ENCODE measurements around the gene BRSK1. TPM values are rescaled to one million over a fixed set of nuclear protein-coding genes. Genes with fewer than 3 reads are reported as not detected.

BRSK1 gene
- total RNA-seq, 2 donors from 2014 or later: 11.9 to 15.7 TPM

DNA sequence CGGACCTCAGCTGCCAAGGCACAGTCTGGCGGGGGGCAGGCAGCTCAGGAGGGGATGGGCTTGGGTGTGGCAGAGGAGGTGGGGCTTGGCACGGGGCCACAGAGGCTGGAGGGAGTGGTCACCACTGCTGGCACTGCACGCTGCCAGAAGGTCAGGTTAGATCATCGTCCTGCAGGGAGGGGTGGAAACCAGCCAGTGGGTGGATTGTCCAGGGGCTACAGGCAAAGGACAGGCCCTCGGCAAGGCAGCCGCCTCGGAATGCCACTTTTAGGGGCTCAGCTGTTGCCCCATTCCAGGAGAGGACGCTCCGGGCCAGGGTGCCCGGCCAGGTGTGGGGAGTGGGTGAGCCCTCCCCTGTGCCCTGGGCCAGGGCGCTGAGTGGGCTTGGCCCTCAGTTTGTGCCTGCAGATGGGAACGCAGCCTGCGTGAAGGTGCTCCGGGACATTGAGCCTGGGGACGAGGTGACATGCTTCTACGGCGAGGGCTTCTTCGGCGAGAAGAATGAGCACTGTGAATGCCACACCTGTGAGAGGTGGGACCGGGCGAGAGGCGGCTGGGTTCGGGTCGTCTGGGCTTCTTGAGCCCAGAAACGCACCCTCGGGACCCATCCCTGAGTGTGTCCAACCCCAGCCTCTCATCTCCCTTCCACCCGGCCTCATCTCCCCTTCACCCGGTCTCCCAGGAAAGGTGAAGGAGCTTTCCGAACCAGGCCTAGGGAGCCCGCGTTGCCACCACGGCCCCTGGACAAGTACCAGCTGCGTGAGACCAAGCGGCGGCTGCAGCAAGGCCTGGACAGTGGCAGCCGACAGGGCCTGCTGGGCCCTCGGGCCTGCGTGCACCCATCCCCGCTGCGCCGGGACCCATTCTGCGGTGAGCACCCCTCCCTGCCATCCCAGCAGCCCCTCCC lies 62.3 kb downstream of the BRSK1 start:
- no peak overlapping the region for H3K4me3 Mint-ChIP-seq
- H3K4me1 Mint-ChIP-seq (ENCODE audit: low read depth in 2 of 2): peaks cover 4 to 7% of the 10 kb centered on the region in 2 donors
- no peaks in the 10 kb centered on the region for H3K9me3 Mint-ChIP-seq
- H3K27me3 Mint-ChIP-seq: peaks cover under 1 to 2% of the 10 kb centered on the region in 2 donors
- ATAC-seq (no peak), DNase-seq (ENCODE audit: low spot score) (no peak)
- H3K27ac Mint-ChIP-seq: no peak overlapping the region
- H3K36me3 Mint-ChIP-seq: no peaks in the 10 kb centered on the region

DNA sequence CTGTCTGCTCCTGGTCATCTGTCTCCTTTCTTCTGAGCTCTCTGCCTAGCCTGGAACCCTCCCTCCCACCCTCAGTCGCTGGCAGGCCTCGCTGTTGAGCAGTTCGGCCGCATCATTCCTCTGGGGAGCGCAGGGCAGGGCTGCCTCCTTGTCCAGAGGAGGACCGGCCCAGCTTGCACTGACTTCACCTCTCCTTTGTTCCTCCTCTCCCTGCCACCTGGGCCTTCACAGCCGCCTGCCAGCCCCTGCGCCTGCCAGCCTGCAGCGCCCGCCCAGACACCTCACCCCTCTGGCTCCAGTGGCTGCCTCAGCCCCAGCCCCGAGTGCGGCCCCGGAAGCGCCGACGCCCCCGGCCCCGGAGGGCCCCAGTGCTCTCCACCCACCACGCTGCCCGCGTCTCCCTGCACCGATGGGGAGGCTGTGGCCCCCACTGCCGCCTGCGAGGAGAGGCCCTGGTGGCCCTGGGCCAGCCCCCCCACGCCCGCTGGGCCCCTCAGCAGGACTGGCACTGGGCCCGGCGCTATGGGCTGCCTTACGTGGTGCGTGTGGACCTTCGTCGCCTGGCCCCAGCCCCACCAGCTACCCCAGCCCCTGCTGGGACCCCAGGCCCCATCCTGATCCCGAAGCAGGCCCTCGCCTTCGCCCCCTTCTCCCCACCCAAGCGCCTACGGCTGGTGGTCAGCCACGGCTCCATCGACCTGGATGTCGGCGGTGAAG lies 63.1 kb downstream of the BRSK1 start:
- peaks cover 0 to 11% of the 10 kb centered on the region in 2 donors for H3K4me1 Mint-ChIP-seq (ENCODE audit: low read depth in 2 of 2)
- no peaks in the 10 kb centered on the region for H3K9me3 Mint-ChIP-seq
- ATAC-seq: no peak
- H3K4me3 Mint-ChIP-seq: no peak overlapping the region
- no peak overlapping the region for H3K27ac Mint-ChIP-seq
- no peak for DNase-seq (ENCODE audit: low spot score)
- no peaks in the 10 kb centered on the region for H3K36me3 Mint-ChIP-seq
- peaks cover 9 to 10% of the 10 kb centered on the region in 2 donors for H3K27me3 Mint-ChIP-seq

DNA sequence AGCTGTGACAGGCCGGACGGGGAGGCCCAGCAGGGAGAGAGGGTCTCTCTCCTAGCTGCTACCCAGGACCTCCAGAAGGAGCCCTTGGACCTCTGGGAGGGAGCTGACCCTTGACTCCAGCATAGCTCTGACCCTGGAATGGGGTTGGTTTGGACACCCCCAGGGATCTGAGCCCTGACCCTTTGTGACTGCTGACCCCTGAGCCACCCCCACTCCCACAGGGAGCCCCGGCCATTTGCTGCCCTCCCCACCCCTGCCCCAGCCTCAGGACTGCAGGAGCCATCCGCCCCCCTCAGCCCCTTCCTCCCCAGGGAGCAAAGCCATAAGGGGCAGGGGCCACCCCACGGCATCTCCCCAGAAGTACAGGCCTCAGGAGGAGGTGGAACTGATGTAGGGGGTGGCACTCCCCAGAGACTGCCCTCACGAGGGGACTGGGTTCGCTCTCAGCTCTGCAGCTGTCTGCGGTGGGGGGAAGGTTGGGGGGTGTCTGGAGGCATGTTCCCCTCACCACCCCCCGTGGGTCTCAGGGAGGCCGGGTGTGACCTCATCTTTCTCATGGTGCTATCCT lies 63.7 kb downstream of the BRSK1 start:
- no peak for DNase-seq (ENCODE audit: low spot score)
- Mint-ChIP-seq H3K9me3 (no peaks in the 10 kb centered on the region), H3K27ac (no peak overlapping the region), H3K4me1 (ENCODE audit: low read depth in 2 of 2) (peaks cover under 1 to 14% of the 10 kb centered on the region in 2 donors), H3K36me3 (no peaks in the 10 kb centered on the region), H3K27me3 (peaks cover 14 to 17% of the 10 kb centered on the region in 2 donors), H3K4me3 (no peak overlapping the region)
- no peak for ATAC-seq

DNA sequence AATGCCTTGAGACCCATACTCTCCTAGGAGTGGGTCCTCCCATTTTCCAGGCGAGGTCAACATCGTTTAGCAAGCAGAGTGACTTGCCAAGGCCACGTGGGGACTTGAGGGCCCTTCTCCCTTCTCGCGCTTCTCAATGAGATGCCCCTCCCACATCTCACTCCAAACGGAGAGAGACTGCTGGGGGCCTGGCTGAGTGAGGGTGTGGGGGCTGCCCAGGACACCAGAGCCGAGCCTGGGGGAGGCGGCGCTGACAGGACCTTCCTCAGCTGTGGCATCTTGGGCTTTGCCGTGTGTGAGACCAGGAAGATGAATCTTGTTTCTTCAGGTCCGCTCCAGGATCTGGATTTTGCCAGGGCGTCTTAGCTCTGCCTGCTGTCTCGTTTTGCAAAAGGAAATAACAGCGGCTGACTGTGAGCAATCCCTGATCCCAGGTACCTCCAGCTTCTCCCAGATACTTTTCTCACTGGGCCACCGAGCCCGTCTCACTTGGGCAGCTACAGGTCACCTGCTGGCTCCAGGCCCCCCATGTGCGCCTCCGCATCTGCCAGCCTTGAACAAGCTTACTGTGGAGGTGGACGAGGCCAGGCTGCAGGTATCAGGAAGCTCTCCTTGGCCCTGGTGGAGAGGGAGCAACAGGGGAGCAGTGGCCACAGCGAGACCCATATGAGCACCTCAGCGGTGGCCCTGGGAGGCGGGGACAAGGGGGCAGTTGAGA lies 64.7 kb downstream of the BRSK1 start:
- ATAC-seq (no peak), DNase-seq (ENCODE audit: low spot score) (no peak)
- H3K36me3 Mint-ChIP-seq: no peaks in the 10 kb centered on the region
- H3K27ac Mint-ChIP-seq: no peak overlapping the region
- peaks cover 10 to 24% of the 10 kb centered on the region in 2 donors for H3K4me1 Mint-ChIP-seq (ENCODE audit: low read depth in 2 of 2)
- H3K4me3 Mint-ChIP-seq: no peak overlapping the region
- H3K9me3 Mint-ChIP-seq: no peaks in the 10 kb centered on the region
- H3K27me3 Mint-ChIP-seq: peaks cover 21 to 26% of the 10 kb centered on the region in 2 donors

DNA sequence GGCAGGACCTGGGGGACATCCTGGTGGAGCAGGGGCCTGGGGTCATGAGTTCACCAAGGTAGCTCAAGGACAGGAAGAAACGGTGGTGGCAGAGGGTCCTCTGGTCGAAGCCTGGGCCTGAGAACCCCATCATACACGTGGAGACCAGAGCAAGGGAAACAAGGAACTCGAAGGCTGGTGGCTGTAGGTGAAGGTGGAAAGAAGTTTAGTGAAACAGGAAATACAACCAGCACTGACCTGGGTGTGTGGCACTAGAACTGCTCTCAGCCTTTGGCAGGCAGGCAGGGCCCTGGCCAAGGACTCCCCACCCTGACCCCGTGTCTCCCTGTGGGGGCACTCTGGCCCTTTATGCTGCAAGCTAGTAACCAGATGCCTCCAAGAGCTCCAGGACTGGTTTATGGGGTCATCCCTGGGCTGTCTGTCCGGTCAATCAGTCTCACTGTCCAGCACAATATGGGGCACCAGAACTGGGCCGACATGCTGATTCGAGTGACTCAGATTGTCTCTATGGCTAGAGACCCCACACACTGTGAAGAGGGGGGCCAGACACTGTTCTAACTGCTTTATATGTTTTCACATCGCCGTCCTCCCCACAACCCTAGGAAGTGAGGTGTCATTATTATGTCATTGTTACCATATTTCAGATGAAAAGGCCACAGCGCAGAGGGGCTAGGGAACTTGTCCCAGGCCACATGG lies 67.0 kb downstream of the BRSK1 start:
- no peak for DNase-seq (ENCODE audit: low spot score)
- no peaks in the 10 kb centered on the region for H3K36me3 Mint-ChIP-seq

DNA sequence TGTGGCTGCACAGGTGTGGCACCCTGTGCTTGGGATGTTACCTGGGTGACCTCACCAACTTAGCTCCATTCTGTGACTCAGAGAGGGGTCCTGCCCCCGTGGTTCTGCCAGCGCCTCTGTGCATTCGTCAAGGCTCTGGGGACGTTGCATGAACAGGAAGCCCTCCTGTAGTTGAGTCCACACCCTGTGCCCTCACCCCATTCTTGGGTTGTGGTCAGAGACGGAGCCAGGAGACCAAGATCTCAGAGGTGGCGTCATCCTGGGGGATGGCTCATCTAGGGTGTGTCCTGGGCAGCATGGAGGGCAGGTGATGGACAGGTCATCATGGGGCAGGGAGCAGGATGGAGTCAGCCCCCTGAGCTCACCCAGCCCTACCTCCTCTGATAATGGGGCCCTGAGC lies 68.2 kb downstream of the BRSK1 start:
- H3K9me3 Mint-ChIP-seq: no peaks in the 10 kb centered on the region
- ATAC-seq (no peak), DNase-seq (ENCODE audit: low spot score) (no peak)
- no peak overlapping the region for H3K4me3 Mint-ChIP-seq
- H3K27me3 Mint-ChIP-seq: peaks cover 22 to 28% of the 10 kb centered on the region in 2 donors
- H3K27ac Mint-ChIP-seq: peak overlapping the region in 1 of 2 donors; percentile 24
- no peaks in the 10 kb centered on the region for H3K36me3 Mint-ChIP-seq
- peaks cover 10 to 24% of the 10 kb centered on the region in 2 donors for H3K4me1 Mint-ChIP-seq (ENCODE audit: low read depth in 2 of 2)

More for the DNA sequence above, 67.0 kb downstream of the BRSK1 start:
- ATAC-seq: no peak
- Mint-ChIP-seq H3K4me1 (ENCODE audit: low read depth in 2 of 2) (peaks cover 10 to 24% of the 10 kb centered on the region in 2 donors), H3K4me3 (no peak overlapping the region), H3K9me3 (no peaks in the 10 kb centered on the region), H3K27ac (peak overlapping the region in 1 of 2 donors; percentile 24), H3K27me3 (peaks cover 21 to 26% of the 10 kb centered on the region in 2 donors)

DNA sequence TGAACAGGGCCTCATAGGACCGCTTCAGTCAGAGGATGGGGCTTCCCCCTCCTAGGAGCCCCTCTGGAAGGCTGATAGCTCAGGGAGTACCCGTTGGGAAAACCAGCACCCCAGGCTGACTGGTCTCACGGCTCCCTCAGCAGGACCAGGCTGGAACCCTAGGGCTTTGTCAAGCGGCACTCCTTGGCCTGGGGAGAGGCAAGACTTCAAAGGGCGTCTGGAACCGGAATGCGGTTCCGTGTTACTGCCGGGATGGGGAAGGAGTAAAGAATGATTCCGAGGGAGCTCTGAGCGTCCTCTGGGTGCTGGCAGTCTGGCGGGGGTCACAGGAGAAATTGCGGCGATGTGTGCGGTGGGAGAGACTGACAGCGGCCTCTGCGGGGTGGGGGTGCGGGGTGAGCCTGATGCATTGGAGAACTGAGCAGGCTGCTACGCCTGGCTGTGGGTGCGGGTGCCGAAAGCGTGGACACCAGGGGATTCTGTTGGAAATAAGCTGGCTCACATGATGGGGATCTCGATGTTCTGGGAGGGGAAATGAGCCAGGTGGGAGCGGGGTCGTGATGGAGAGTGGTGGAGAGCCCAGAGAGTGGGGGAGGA lies 68.8 kb downstream of the BRSK1 start:
- ATAC-seq (no peak), DNase-seq (ENCODE audit: low spot score) (no peak)
- Mint-ChIP-seq H3K9me3 (no peaks in the 10 kb centered on the region), H3K4me1 (ENCODE audit: low read depth in 2 of 2) (peaks cover 10 to 24% of the 10 kb centered on the region in 2 donors), H3K36me3 (no peaks in the 10 kb centered on the region), H3K4me3 (peak overlapping the region; percentile 66), H3K27ac (no peak overlapping the region), H3K27me3 (peaks cover 27 to 33% of the 10 kb centered on the region in 2 donors)

DNA sequence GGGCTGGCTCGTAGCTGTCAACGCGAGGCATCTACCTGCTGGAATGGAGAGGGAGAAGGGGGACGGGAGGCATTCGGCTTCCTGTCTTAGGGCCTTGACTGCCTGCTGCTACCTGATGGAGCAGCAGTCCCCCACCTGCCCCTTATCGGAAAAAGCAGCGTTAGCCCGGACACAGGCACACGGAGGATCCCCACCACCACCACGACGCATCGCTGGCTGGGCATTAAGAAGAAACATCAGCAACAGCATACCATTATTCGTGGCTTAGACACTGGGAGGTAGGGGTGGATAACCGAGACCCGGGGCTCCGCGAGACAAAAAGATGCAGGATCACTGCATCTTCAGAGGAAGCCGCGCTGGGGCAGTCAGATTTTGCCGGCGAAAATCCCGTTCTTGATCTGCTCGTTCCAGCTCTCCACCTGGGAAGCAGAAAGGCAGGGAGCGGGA lies 69.6 kb downstream of the BRSK1 start:
- DNase-seq (ENCODE audit: low spot score) (no peak), ATAC-seq (no peak)
- Mint-ChIP-seq H3K4me1 (ENCODE audit: low read depth in 2 of 2) (peaks cover 10 to 24% of the 10 kb centered on the region in 2 donors), H3K4me3 (peak overlapping the region; percentile 66), H3K27ac (no peak overlapping the region), H3K27me3 (peaks cover 30 to 33% of the 10 kb centered on the region in 2 donors), H3K9me3 (no peaks in the 10 kb centered on the region), H3K36me3 (no peaks in the 10 kb centered on the region)

DNA sequence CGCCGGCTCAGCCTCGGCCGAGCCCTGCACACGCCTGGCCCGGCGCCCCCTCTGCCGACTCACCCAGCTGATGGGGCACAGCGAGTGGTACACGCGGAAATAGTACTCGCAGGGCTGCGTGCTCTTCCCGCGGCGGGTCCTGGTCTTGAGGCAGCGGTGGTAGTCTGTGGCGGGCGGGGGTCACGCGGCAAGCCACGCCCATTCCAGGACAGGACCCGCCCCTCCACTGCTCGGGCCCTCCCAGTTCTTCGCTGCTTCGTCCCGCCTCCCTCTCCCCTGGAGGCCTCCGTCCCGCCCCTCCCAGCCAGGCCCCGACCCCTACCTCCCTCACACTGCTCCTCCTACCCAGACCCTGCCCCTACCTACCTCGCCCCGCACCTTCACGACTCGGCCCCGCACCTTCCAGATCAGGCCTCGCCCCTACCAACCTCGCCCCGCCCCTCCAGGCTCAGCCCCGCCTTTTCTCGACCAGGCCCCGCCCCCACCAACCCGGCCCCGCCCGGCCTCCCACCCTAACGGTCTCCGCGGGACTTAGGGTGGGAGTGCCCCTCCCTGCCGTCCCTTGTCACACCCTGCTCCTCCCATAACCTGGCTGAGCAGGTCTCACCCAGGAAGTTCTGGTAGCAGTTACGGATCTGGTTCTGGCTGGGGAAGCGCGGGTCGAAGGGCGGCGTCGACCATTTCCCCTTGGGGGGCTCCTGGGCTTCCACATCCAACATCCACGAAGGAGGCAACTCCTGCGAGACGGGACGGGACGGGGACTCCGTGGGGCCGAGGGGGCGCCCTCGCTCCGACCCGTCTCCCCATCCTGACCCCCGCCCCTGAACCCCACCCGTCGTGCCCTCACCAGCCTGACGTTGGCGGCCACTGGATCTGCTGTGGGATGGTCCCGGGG lies 70.3 kb downstream of the BRSK1 start:
- H3K27ac Mint-ChIP-seq: no peak overlapping the region
- peaks cover 30 to 33% of the 10 kb centered on the region in 2 donors for H3K27me3 Mint-ChIP-seq

DNA sequence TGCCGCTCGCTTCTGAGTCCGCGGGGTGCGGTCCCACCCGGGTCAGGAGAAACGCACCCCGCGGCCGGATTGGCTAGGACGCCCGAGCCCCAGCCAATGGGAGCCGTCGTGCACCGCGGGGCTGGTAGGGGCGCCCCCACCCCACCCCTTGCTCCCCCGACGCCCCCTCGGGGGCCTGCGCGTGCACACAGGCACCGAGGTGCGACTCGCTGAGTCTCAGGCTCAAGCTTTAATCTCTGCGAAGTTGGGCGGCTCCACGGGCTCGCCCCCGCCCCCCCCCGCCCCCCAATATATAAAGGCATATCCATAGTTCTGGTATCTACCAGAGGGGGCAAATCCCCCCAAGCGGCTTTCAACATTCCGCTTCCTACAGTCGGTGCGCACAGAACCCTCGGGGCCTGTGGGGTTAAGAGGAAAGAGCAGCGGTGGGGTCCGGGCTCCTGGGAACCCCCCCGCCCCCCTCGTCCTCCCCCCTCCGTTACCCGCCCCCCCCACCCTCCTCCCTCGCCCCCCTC lies 71.0 kb downstream of the BRSK1 start, which contains the start of gene COX6B2:
COX6B2 (minus strand) TSS at position 22 of the 515 bp plus-strand sequence. CDS start 198 bp downstream, outside the sequence.
- Mint-ChIP-seq H3K9me3 (no peaks in the 10 kb centered on the region), H3K27ac (no peak within 1 kb of the TSS), H3K36me3 (no peaks in the 10 kb centered on the region), H3K4me3 (peak within 1 kb of the TSS; percentile 66), H3K27me3 (peaks cover 30 to 33% of the 10 kb centered on the region in 2 donors), H3K4me1 (ENCODE audit: low read depth in 2 of 2) (peaks cover 10 to 24% of the 10 kb centered on the region in 2 donors)
- no peak for ATAC-seq
- DNase-seq (ENCODE audit: low spot score): no peak

More for the DNA sequence above, 70.3 kb downstream of the BRSK1 start:
- Mint-ChIP-seq H3K9me3 (no peaks in the 10 kb centered on the region), H3K36me3 (no peaks in the 10 kb centered on the region), H3K4me3 (peak overlapping the region; percentile 66), H3K4me1 (ENCODE audit: low read depth in 2 of 2) (peaks cover 10 to 24% of the 10 kb centered on the region in 2 donors)
- peak; percentile 87 to 95 for ATAC-seq
- peak; percentile 78 for DNase-seq (ENCODE audit: low spot score)

DNA sequence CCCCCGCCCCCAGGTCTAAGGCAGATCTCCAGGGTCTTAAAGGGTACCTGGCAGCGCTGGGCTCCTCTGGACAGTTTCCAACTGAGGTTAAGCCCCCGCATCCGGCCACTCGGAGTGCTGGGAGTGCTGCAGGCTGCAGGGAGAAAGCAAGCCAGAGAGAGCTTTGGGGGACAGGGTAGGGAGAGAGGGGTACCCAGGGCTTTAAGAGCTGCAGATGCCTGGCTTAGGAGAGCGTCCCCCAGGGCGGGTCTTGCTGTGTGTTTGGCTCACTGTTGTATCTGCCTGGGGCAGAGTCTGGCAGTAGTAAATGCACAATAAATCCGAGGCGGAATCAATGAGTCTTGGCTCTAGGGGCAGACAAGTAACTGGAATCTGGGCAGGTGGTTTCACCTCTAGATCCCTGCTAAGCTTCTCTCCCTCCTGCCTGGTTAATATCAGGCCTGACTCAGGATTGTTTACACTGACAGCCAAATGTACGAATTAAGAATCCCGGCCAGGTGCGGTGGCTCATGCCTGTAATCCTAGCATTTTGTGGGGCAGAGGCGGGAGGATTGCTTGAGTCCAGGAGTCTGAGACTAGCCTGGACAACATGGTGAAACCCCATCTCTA lies 71.5 kb downstream of the BRSK1 start:
- Mint-ChIP-seq H3K4me1 (ENCODE audit: low read depth in 2 of 2) (peaks cover 10 to 24% of the 10 kb centered on the region in 2 donors), H3K27me3 (peaks cover 30 to 33% of the 10 kb centered on the region in 2 donors), H3K27ac (no peak overlapping the region), H3K36me3 (no peaks in the 10 kb centered on the region), H3K9me3 (no peaks in the 10 kb centered on the region), H3K4me3 (no peak overlapping the region)
- ATAC-seq (no peak), DNase-seq (ENCODE audit: low spot score) (no peak)
